ENCODE measurements around the gene VTA1. TPM values are rescaled to one million over a fixed set of nuclear protein-coding genes. Genes with fewer than 3 reads are reported as not detected.
"Not testable (repeated sequence)": the region's sequence is repeated elsewhere in the genome, so short reads cannot be mapped to it uniquely, and the experiment has no call there.

The VTA1 gene
- total and polyA plus RNA-seq, 4 donors: 20.1 to 29.9 (median 25.7) TPM

- intact Hi-C loops (cut with DNase I): no loop called here
- WGBS, 2 donors: 75 to 81% methylated on average over 4 of the region's 4 CpGs
- no peaks in the 10 kb centered on the region for H3K36me3 ChIP-seq (ENCODE audit: control insufficient read depth in 1 of 2, insufficient read depth in 2 of 2, low read length in 1 of 2)
Observed at GRCh38 chr6:142225115-142225514, 78.1 kb downstream of the VTA1 start.

GRCh38 chr6:142225552-142225951 lies 78.5 kb downstream of the VTA1 start:
- intact Hi-C loops (cut with DNase I): no loop called here
- no peaks in the 10 kb centered on the region for H3K36me3 ChIP-seq (ENCODE audit: control insufficient read depth in 1 of 2, insufficient read depth in 2 of 2, low read length in 1 of 2)
- no peaks in the 10 kb centered on the region for H3K27me3 ChIP-seq (ENCODE audit: control insufficient read depth in 1 of 2, insufficient read depth in 2 of 2, low read length in 1 of 2)
- no peak overlapping the region for H3K4me3 ChIP-seq (ENCODE audit: low read length in 2 of 2)
- no peaks in the 10 kb centered on the region for H3K4me1 ChIP-seq (ENCODE audit: control insufficient read depth in 1 of 2, insufficient read depth in 2 of 2, low read length in 2 of 2)
- WGBS, 2 donors: 45 to 51% methylated on average over 5 of the region's 5 CpGs
- ATAC-seq (ENCODE audit: low FRiP score): no peak
- no peaks in the 10 kb centered on the region for H3K9me3 ChIP-seq (ENCODE audit: control insufficient read depth, low read length)
- no peak overlapping the region for H3K27ac ChIP-seq (ENCODE audit: low read depth in 1 of 2, low read length in 2 of 2)
- DNase-seq: no peak

More at GRCh38 chr6:142225115-142225514, 78.1 kb downstream of the VTA1 start:
- Histone ChIP-seq H3K4me1 (ENCODE audit: control insufficient read depth in 1 of 2, insufficient read depth in 2 of 2, low read length in 2 of 2) (no peaks in the 10 kb centered on the region), H3K27me3 (ENCODE audit: control insufficient read depth in 1 of 2, insufficient read depth in 2 of 2, low read length in 1 of 2) (no peaks in the 10 kb centered on the region), H3K4me3 (ENCODE audit: low read length in 2 of 2) (no peak overlapping the region), H3K27ac (ENCODE audit: low read depth in 1 of 2, low read length in 2 of 2) (no peak overlapping the region), H3K9me3 (ENCODE audit: control insufficient read depth, low read length) (no peaks in the 10 kb centered on the region)
- DNase-seq (no peak), ATAC-seq (ENCODE audit: low FRiP score) (no peak)

DNA sequence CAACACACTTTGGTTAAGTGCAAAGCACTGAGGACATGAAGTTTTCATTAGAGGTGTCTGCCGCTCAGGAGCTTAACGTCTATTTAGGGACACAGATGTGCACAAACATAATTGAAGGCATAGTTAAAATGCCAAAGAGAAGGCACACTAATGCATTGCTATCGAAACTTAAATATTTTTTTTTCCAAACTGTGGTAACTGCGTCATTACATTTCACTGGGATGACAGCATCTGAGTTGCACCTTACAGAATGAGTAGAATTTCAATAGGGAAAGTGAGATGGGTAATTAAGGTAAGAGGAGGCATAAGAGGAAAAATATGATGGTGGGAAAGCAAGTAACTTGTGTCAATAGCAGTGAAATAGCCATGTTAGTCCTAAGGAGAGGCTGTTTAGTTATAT lies 79.7 kb downstream of the VTA1 start:
- intact Hi-C loops (cut with DNase I): no loop called here
- Histone ChIP-seq H3K4me3 (ENCODE audit: low read length in 2 of 2) (no peak overlapping the region), H3K27me3 (ENCODE audit: control insufficient read depth in 1 of 2, insufficient read depth in 2 of 2, low read length in 1 of 2) (no peaks in the 10 kb centered on the region), H3K36me3 (ENCODE audit: control insufficient read depth in 1 of 2, insufficient read depth in 2 of 2, low read length in 1 of 2) (no peaks in the 10 kb centered on the region), H3K27ac (ENCODE audit: low read depth in 1 of 2, low read length in 2 of 2) (no peak overlapping the region), H3K9me3 (ENCODE audit: control insufficient read depth, low read length) (no peaks in the 10 kb centered on the region), H3K4me1 (ENCODE audit: control insufficient read depth in 1 of 2, insufficient read depth in 2 of 2, low read length in 2 of 2) (no peaks in the 10 kb centered on the region)
- WGBS, 2 donors: 63 to 72% methylated on average over 4 of the region's 4 CpGs
- ATAC-seq (ENCODE audit: low FRiP score) (no peak), DNase-seq (no peak)

DNA sequence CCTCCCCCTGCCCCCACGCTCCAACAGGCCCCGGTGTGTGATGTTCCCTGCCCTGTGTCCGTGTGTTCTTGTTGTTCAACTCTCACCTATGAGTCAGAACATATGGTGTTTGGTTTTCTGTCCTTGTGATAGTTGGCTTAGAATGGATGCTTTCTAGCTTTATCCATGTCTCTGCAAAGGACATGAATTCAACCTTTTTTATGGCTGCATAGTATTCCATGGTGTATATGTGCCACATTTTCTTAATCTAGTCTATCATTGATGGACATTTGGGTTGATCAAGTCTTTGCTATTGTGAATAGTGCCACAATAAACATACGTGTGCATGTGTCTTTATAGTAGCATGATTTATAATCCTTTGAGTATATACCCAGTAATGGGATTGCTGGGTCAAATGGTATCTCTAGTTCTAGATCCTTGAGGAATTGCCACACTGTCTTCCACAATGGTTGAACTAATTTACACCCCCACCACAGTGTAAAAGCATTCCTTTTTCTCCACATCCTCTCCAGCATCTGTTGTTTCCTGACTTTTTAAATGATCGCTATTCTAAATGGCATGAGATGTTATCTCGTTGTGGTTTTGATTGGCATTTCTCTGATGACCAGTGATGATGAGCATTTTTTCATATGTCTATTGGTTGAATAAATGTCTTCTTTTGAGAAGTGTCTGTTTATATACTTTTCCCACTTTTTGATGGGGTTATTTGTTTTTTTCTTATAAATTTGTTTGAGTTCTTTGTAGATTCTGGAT lies 82.6 kb downstream of the VTA1 start:
- ATAC-seq (ENCODE audit: low FRiP score); intact Hi-C loops (cut with DNase I): not testable (repeated sequence)
- 94 to 99% methylated on average over 6 of the region's 6 CpGs for WGBS, 2 donors

GRCh38 chr6:142232206-142233044 lies 85.4 kb downstream of the VTA1 start:
- WGBS, 2 donors: 47 to 68% methylated on average over 12 of the region's 12 CpGs
- ATAC-seq (ENCODE audit: low FRiP score): not testable (repeated sequence)

More for the DNA sequence above, 82.6 kb downstream of the VTA1 start:
- not testable (repeated sequence) for DNase-seq; H3K36me3 ChIP-seq (ENCODE audit: control insufficient read depth in 1 of 2, insufficient read depth in 2 of 2, low read length in 1 of 2); H3K27ac ChIP-seq (ENCODE audit: low read depth in 1 of 2, low read length in 2 of 2); H3K4me1 ChIP-seq (ENCODE audit: control insufficient read depth in 1 of 2, insufficient read depth in 2 of 2, low read length in 2 of 2); H3K4me3 ChIP-seq (ENCODE audit: low read length in 2 of 2); H3K27me3 ChIP-seq (ENCODE audit: control insufficient read depth in 1 of 2, insufficient read depth in 2 of 2, low read length in 1 of 2); H3K9me3 ChIP-seq (ENCODE audit: control insufficient read depth, low read length)

DNA sequence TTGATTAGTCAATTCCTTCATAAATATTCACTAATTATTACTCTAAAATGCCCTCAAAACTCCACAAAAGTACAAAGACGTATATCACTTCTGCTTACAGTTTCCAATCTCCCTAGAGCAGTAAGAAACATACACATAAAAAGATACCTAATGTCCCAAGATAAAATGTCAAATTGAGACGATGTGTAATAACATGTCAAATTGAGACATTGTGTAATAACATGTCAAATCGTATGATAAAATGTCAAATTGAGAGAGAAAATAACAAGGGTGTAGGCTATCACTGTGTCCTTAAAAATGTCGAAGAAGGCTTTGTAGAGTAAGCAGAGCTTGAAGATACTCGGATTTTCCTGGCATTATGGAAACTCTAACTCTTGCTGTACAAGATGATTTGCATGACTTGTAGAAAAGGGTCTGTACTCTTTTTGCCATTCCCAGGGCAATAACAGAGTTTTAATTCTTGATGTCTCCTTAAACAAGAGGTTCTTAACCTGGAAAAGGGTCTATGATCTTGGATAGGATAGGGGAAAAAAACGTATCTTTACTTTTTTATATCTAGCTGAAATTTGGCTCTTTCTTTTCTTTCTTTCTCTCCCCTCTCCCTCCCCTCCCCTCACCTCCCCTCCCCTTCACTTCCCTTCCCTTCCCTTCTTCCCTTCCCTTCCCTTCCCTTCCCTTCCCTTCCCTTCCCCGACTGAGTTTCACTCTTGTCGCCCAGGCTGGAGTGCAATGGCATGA lies 87.1 kb downstream of the VTA1 start:
- intact Hi-C loops (cut with DNase I): no loop called here
- H3K4me3 ChIP-seq (ENCODE audit: low read length in 2 of 2): no peak overlapping the region
- H3K4me1 ChIP-seq (ENCODE audit: control insufficient read depth in 1 of 2, insufficient read depth in 2 of 2, low read length in 2 of 2): no peaks in the 10 kb centered on the region
- no peak overlapping the region for H3K27ac ChIP-seq (ENCODE audit: low read depth in 1 of 2, low read length in 2 of 2)
- H3K9me3 ChIP-seq (ENCODE audit: control insufficient read depth, low read length): no peaks in the 10 kb centered on the region
- H3K36me3 ChIP-seq (ENCODE audit: control insufficient read depth in 1 of 2, insufficient read depth in 2 of 2, low read length in 1 of 2): no peaks in the 10 kb centered on the region
- 83 to 86% methylated on average over 8 of the region's 8 CpGs for whole genome bisulfite sequencing, 2 donors
- H3K27me3 ChIP-seq (ENCODE audit: control insufficient read depth in 1 of 2, insufficient read depth in 2 of 2, low read length in 1 of 2): no peaks in the 10 kb centered on the region
- DNase-seq (no peak), ATAC-seq (ENCODE audit: low FRiP score) (no peak)

More at GRCh38 chr6:142232206-142233044, 85.4 kb downstream of the VTA1 start:
- H3K36me3 ChIP-seq (ENCODE audit: control insufficient read depth in 1 of 2, insufficient read depth in 2 of 2, low read length in 1 of 2); H3K4me1 ChIP-seq (ENCODE audit: control insufficient read depth in 1 of 2, insufficient read depth in 2 of 2, low read length in 2 of 2); DNase-seq; H3K4me3 ChIP-seq (ENCODE audit: low read length in 2 of 2); H3K27ac ChIP-seq (ENCODE audit: low read depth in 1 of 2, low read length in 2 of 2); H3K9me3 ChIP-seq (ENCODE audit: control insufficient read depth, low read length); intact Hi-C loops (cut with DNase I); H3K27me3 ChIP-seq (ENCODE audit: control insufficient read depth in 1 of 2, insufficient read depth in 2 of 2, low read length in 1 of 2): not testable (repeated sequence)

DNA sequence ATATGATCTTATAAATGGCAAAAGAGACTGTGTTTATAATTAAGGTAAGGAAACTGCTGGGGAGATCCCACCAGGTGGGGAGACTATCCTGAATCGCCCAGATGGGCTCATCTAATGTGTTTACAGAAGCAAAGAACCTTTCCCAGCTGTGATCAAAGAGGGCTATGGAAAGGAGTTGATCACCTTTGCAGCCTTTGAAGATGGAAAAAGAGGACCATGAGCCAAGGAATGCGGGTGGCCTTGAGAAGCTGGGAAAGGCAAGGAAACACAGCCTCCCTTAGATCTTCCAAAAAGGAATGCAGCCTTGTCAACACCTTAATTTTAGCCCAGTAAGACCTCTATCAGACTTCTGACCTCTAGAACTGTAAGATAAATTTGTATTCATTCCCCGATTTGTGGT lies 88.2 kb downstream of the VTA1 start:
- intact Hi-C loops (cut with DNase I): no loop called here
- H3K4me3 ChIP-seq (ENCODE audit: low read length in 2 of 2): no peak overlapping the region
- ATAC-seq (ENCODE audit: low FRiP score) (no peak), DNase-seq (no peak)
- no peaks in the 10 kb centered on the region for H3K27me3 ChIP-seq (ENCODE audit: control insufficient read depth in 1 of 2, insufficient read depth in 2 of 2, low read length in 1 of 2)
- no peaks in the 10 kb centered on the region for H3K9me3 ChIP-seq (ENCODE audit: control insufficient read depth, low read length)
- H3K36me3 ChIP-seq (ENCODE audit: control insufficient read depth in 1 of 2, insufficient read depth in 2 of 2, low read length in 1 of 2): no peaks in the 10 kb centered on the region
- no peak overlapping the region for H3K27ac ChIP-seq (ENCODE audit: low read depth in 1 of 2, low read length in 2 of 2)
- H3K4me1 ChIP-seq (ENCODE audit: control insufficient read depth in 1 of 2, insufficient read depth in 2 of 2, low read length in 2 of 2): no peaks in the 10 kb centered on the region
- 9 to 12% methylated on average over 3 of the region's 3 CpGs for WGBS, 2 donors

GRCh38 chr6:142235791-142236190 lies 88.7 kb downstream of the VTA1 start:
- Histone ChIP-seq H3K4me3 (ENCODE audit: low read length in 2 of 2) (no peak overlapping the region), H3K9me3 (ENCODE audit: control insufficient read depth, low read length) (no peaks in the 10 kb centered on the region), H3K27ac (ENCODE audit: low read depth in 1 of 2, low read length in 2 of 2) (no peak overlapping the region), H3K27me3 (ENCODE audit: control insufficient read depth in 1 of 2, insufficient read depth in 2 of 2, low read length in 1 of 2) (no peaks in the 10 kb centered on the region), H3K36me3 (ENCODE audit: control insufficient read depth in 1 of 2, insufficient read depth in 2 of 2, low read length in 1 of 2) (no peaks in the 10 kb centered on the region), H3K4me1 (ENCODE audit: control insufficient read depth in 1 of 2, insufficient read depth in 2 of 2, low read length in 2 of 2) (no peaks in the 10 kb centered on the region)
- DNase-seq (no peak), ATAC-seq (ENCODE audit: low FRiP score) (no peak)
- WGBS, 2 donors: 4 to 8% methylated on average over 2 of the region's 2 CpGs
- intact Hi-C loops (cut with DNase I): no loop called here

Data from aorta (tissue), 5 donors.